H54 (cell line): ENCODE results near the gene TTC39A.

ENCODE experiments used
- DNase-seq: peaks from one replicate; pipeline ENCODE4 v3.0.0; 2011; ENCODE audit warnings: low spot score, mixed read lengths; ENCODE audit not compliant: insufficient read length
- FAIRE-seq: peaks from 3 replicates; lab custom pipeline; 2011; peaks lifted over from hg19 to GRCh38; lab: Jason Lieb, UNC
- POLR2A ChIP-seq: IDR thresholded peaks from 2 replicates; pipeline ENCODE4 v1.6.1; 2011; ENCODE audit warnings: low read depth, mild to moderate bottlenecking, low read length

The TTC39A gene

GRCh38 chr1:51316846-51317120 is 13.6 kb downstream of the TTC39A start:
- FAIRE-seq (no peak), DNase-seq (no peak)
- no peak for TF ChIP-seq POLR2A

- no peak for TF ChIP-seq POLR2A
- DNase-seq, result no peak
Observed at GRCh38 chr1:51316113-51316845, 14.1 kb downstream of the TTC39A start.

GRCh38 chr1:51314974-51315373 is 15.4 kb downstream of the TTC39A start:
- no peak for DNase-seq
- no peak for TF ChIP-seq POLR2A
- FAIRE-seq, result no peak

More at GRCh38 chr1:51316113-51316845, 14.1 kb downstream of the TTC39A start:
- FAIRE-seq, result no peak

GRCh38 chr1:51313961-51314777 is 16.2 kb downstream of the TTC39A start:
- FAIRE-seq (no peak), DNase-seq (no peak)
- TF ChIP-seq POLR2A, result no peak

GRCh38 chr1:51313268-51313852 is 17.0 kb downstream of the TTC39A start:
- no peak for DNase-seq
- TF ChIP-seq POLR2A, result no peak
- no peak for FAIRE-seq

GRCh38 chr1:51312718-51313117 is 17.6 kb downstream of the TTC39A start:
- DNase-seq (no peak), FAIRE-seq (no peak)
- no peak for TF ChIP-seq POLR2A

- DNase-seq (no peak), FAIRE-seq (no peak)
- no peak for TF ChIP-seq POLR2A
Observed at GRCh38 chr1:51311826-51312225, 18.5 kb downstream of the TTC39A start.

GRCh38 chr1:51310871-51311613 is 19.3 kb downstream of the TTC39A start:
- FAIRE-seq, result no peak

GRCh38 chr1:51309291-51309690 is 21.1 kb downstream of the TTC39A start:
- DNase-seq, result no peak
- no peak for TF ChIP-seq POLR2A
- no peak for FAIRE-seq

More at GRCh38 chr1:51310871-51311613, 19.3 kb downstream of the TTC39A start:
- DNase-seq, result no peak
- no peak for TF ChIP-seq POLR2A

GRCh38 chr1:51308636-51309035 is 21.7 kb downstream of the TTC39A start:
- no peak for TF ChIP-seq POLR2A
- DNase-seq (no peak), FAIRE-seq (no peak)

GRCh38 chr1:51306950-51307349 is 23.4 kb downstream of the TTC39A start:
- no peak for DNase-seq
- no peak for FAIRE-seq
- TF ChIP-seq POLR2A, result no peak

- FAIRE-seq (no peak), DNase-seq (no peak)
- TF ChIP-seq POLR2A, result no peak
Observed at GRCh38 chr1:51305371-51305823, 25.0 kb downstream of the TTC39A start.

GRCh38 chr1:51304360-51304759 is 26.0 kb downstream of the TTC39A start:
- no peak for FAIRE-seq
- DNase-seq, result no peak
- TF ChIP-seq POLR2A, result no peak
